Prostate gland (tissue), 2 donors: Measurements from ENCODE around the gene C6orf136. TPM values are rescaled to one million over a fixed set of nuclear protein-coding genes. Genes with fewer than 3 reads are reported as not detected.

Source experiments
- DNase-seq: peaks from one replicate; pipeline ENCODE4 v3.0.0-alpha.2; 2019; ENCODE audit warnings: low spot score
- H3K27ac ChIP-seq, 2 donors: fragments of 200-600 bp; sonication (generic); 2 replicates each; pipeline ENCODE4 v1.5.1; 2017 to 2019
- H3K27me3 ChIP-seq: fragments of 200-600 bp; sonication (generic); replicated peaks from 2 replicates; pipeline ENCODE4 v1.5.1; 2019; ENCODE audit not compliant: insufficient read depth
- H3K36me3 ChIP-seq, 2 donors: fragments of 200-600 bp; sonication (generic); 1 replicate in 1 of 2; 2 replicates in 1 of 2; pipeline versions ENCODE4 v1.5.1 to v1.8.1; 2017 to 2019
- H3K4me1 ChIP-seq: fragments of 200-600 bp; sonication (generic); replicated peaks from 2 replicates; pipeline ENCODE4 v1.5.1; 2019
- H3K4me3 ChIP-seq, 2 donors: fragments of 200-600 bp; sonication (generic); 2 replicates each; pipeline ENCODE4 v1.5.1; 2017 to 2019
- H3K9me3 ChIP-seq: fragments of 200-600 bp; sonication (generic); 2 replicates; pipeline ENCODE4 v1.5.1; 2017
- POLR2A ChIP-seq: fragments of 450-650 bp; IDR thresholded peaks from one replicate; pipeline ENCODE4 v1.6.1; 2016; ENCODE audit warnings: antibody characterized with exemption, mild to moderate bottlenecking
- POLR2AphosphoS5 ChIP-seq: sonication (generic); formaldehyde crosslinking; IDR thresholded peaks from one replicate; pipeline ENCODE4 v1.6.1; 2017; ENCODE audit warnings: antibody characterized with exemption
- WGBS: methylation state at CpG from one replicate; pipeline ENCODE4 v1.1.5; 2018; 5-methylcytosine and 5-hydroxymethylcytosine counted together
- intact Hi-C: fragments of 100-400 bp; cut with DNase I; formaldehyde crosslinking; loops from one replicate; pipeline ENCODE4 v1.14.2; 2022
- total RNA-seq, 2 donors: library from RNA; depleted of rRNA; stranded (reverse); fragments of >200 nt; gene quantifications; one replicate each; pipeline ENCODE4 v1.1.0, GENCODE V29; 2016
- TF ChIP-seq, protein P1 (sequence below), 4 experiments: fragments of 200-600 bp in 2 of 4; fragments of 450-650 bp in 2 of 4; sonication (generic) in 2 of 4; IDR thresholded peaks; 1 replicate in 3 of 4; 2 replicates in 1 of 4; pipeline ENCODE4 v1.5.1; 2016 to 2019; ENCODE audit warnings: antibody characterized with exemption in 4 of 4, mild to moderate bottlenecking in 2 of 4, moderate library complexity in 2 of 4

The C6orf136 gene
- total RNA-seq, 2 donors from 2014 or later: 12.8 to 18.5 TPM

GRCh38 chr6:30613251-30614043, 33.5 kb upstream of the C6orf136 start:
- TF ChIP-seq POLR2A (no peak), POLR2AphosphoS5 (no peak)
- TF ChIP-seq, protein P1, sequence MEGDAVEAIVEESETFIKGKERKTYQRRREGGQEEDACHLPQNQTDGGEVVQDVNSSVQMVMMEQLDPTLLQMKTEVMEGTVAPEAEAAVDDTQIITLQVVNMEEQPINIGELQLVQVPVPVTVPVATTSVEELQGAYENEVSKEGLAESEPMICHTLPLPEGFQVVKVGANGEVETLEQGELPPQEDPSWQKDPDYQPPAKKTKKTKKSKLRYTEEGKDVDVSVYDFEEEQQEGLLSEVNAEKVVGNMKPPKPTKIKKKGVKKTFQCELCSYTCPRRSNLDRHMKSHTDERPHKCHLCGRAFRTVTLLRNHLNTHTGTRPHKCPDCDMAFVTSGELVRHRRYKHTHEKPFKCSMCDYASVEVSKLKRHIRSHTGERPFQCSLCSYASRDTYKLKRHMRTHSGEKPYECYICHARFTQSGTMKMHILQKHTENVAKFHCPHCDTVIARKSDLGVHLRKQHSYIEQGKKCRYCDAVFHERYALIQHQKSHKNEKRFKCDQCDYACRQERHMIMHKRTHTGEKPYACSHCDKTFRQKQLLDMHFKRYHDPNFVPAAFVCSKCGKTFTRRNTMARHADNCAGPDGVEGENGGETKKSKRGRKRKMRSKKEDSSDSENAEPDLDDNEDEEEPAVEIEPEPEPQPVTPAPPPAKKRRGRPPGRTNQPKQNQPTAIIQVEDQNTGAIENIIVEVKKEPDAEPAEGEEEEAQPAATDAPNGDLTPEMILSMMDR (IDR thresholded peaks at IDR 0.05): no peak
- Histone ChIP-seq H3K27ac (peak overlapping the region; percentile 95 to 99), H3K9me3 (no peaks in the 10 kb centered on the region), H3K27me3 (no peaks in the 10 kb centered on the region), H3K36me3 (peaks cover 6 to 8% of the 10 kb centered on the region in 2 donors), H3K4me1 (peaks cover 5% of the 10 kb centered on the region), H3K4me3 (no peak overlapping the region)
- intact Hi-C loops: no loop called here
- DNase-seq: no peak

DNA sequence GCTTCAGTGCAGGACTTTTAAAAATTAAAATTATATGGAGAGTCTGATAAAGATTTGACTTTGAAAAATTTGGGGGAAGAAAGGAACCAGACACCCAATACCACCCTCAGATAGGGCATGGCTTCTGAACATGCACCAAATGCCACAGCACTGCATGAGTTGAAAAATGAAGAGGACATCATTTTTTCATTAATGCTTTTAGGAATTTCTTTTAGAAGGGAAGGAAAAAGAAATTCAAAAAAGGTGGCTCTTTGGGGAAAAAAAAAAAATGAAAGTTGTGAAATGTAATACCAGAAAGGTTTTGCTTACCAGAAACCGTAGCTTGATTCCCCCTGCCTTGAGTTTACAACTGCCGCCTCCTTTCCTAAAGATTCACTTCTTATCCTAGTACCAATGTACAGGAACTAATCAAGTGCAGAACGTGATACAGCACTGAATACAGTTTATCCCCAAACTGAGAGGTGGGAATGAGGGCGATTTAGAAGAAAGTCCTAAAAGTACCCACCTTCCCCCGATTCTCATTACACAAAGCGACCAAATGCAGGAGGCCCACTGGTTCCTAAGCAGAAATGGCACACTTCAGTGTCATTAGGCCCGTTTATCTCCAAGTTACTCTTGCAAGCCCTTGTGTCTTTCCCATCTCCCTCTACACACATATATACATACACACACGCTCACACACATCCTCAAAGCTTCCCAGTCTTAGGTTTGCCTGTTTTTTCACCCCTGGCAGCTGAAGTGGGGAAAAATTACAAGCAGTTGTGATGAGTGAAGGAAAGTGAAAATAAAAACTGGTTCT, 32.7 kb upstream of the C6orf136 start:
- Histone ChIP-seq H3K4me1 (peaks cover 5% of the 10 kb centered on the region), H3K36me3 (peaks cover 6 to 8% of the 10 kb centered on the region in 2 donors), H3K4me3 (peak overlapping the region; percentile 54 to 89), H3K9me3 (no peaks in the 10 kb centered on the region), H3K27ac (peak overlapping the region; percentile 95 to 99), H3K27me3 (no peaks in the 10 kb centered on the region)
- no peak for DNase-seq
- intact Hi-C loops: no loop called here
- TF ChIP-seq POLR2AphosphoS5 (no peak), POLR2A (no peak)
- TF ChIP-seq, protein P1 (IDR thresholded peaks at IDR 0.05): no peak
- 16% methylated on average over 8 of the region's 8 CpGs for WGBS

DNA sequence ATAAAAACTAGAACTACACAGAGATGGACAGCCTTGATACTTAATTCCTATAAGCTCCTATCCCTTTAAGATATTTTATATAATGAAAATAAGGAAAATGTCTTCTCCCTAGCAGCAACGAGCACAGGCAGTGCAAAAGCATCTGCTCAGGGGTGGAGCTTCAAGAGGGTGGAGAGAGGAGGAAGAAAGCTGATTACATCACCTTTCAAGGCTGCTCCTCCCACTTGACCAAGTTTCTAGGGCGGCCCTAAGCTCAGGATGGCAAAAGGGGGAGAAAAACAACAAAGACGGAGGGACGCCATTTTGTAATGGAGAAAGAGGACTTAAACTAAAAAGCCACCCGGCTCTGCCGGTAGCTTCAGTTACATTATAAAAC, 32.1 kb upstream of the C6orf136 start:
- 0% methylated on average over 6 of the region's 6 CpGs for WGBS
- peak; percentile 93 for DNase-seq
- Histone ChIP-seq H3K9me3 (no peaks in the 10 kb centered on the region), H3K27ac (peak overlapping the region; percentile 95 to 99), H3K27me3 (no peaks in the 10 kb centered on the region), H3K4me3 (peak overlapping the region; percentile 54 to 89), H3K36me3 (peaks cover 8 to 12% of the 10 kb centered on the region in 2 donors), H3K4me1 (peaks cover 5% of the 10 kb centered on the region)
- intact Hi-C loops: loop anchor here (5.0 kb wide), 1 partner anchor 72 kb away; the partner anchor contains the start of gene PPP1R18
- TF ChIP-seq POLR2AphosphoS5: peak; percentile 100
- TF ChIP-seq, protein P1 (IDR thresholded peaks at IDR 0.05): no peak
- TF ChIP-seq POLR2A: peak; percentile 98

DNA sequence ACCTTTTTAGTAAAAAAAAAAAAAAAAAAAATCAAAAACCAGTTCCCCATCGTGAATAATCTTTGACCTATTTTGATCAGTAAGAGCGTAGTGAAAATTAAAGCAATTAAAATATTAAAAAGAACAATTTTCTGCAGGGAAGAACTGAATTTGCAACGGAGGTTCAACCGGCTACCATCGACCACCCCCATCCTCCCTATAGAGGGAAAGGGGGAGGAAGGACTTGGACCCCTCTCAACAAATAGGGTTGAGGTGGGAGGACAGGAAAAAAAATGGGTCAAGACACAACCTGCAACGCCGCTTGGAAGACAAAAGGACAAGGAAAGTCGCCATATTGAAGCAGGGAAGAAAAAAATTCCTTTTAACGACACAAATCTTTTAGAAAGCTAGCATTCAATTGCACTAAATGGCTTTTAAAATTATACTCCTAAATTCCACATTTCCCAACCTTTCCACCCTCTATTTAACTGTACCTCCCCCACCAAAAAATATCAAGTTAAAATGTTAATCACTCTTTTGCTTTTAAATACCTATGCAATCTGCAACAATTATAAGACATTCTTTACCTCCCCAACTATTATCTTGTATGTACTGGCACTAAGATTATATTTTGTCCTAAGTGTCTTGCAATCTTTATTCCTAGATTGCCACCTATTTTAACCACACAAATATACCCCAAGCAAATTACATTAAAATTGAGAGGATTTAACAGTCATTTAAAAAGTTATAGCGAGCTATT, 31.5 kb upstream of the C6orf136 start:
- Histone ChIP-seq H3K4me3 (peak overlapping the region; percentile 54 to 89), H3K36me3 (peaks cover 8 to 12% of the 10 kb centered on the region in 2 donors), H3K27ac (peak overlapping the region; percentile 95 to 99), H3K9me3 (no peaks in the 10 kb centered on the region), H3K4me1 (peaks cover 5% of the 10 kb centered on the region), H3K27me3 (no peaks in the 10 kb centered on the region)
- 0% methylated on average over 10 of the region's 10 CpGs for WGBS
- intact Hi-C loops: loop anchor here (5.0 kb wide), 1 partner anchor 72 kb away; the partner anchor contains the start of gene PPP1R18
- TF ChIP-seq POLR2A: no peak
- no peak for TF ChIP-seq POLR2AphosphoS5
- TF ChIP-seq, protein P1 (IDR thresholded peaks at IDR 0.05): no peak
- DNase-seq: peak; percentile 50
